ENCODE data around the gene CUBN. TPM values are rescaled to one million over a fixed set of nuclear protein-coding genes. Genes with fewer than 3 reads are reported as not detected.

Gene CUBN
- total and polyA plus RNA-seq, 9 of the 15 experiments (the other 6 are each of a cell fraction or from before 2014, with no cell fraction given), result 0.04 to 0.33 (median 0.09) TPM

- TF ChIP-seq ZNF277 (CRISPR knock-in tag; IDR thresholded peaks at IDR 0.05; ENCODE audit: borderline replicate concordance), result no peak
- TF ChIP-seq TAF7 (tag; IDR thresholded peaks at IDR 0.05), result no peak
Observed at GRCh38 chr10:16863766-16864165, 265.8 kb downstream of the CUBN start (continued).

DNA sequence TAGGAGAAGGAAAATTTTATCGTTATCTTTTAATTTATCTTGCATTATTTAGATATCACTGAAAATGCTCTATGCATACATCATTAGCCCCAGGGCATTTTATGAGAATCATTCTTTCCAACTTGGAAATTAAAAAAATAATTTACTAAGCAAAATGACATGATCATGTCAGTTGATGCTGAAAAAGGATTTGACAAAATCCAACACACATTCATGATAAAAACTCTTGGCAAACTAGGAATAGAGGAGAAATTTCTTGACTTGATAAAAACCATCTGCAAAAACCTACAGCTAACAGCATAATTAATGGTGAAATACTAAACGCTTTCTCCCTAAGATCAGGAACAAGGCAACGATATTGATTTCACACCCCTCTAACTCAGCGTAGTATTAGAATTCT is 272.2 kb downstream of the CUBN start:
- H3K4me2 ChIP-seq (ENCODE audit: insufficient read depth, low read length), result no peak overlapping the region
- H3K9ac ChIP-seq (ENCODE audit: insufficient read depth in 1 of 2, low read depth in 2 of 2, low read length in 2 of 2), result no peak overlapping the region
- no peaks in the 10 kb centered on the region for H3K4me1 ChIP-seq (replicated peaks in 1 of 2; ENCODE audit: control insufficient read depth in 2 of 2, insufficient read depth in 2 of 2, low read length in 2 of 2)
- no peak overlapping the region for H3K27ac ChIP-seq (ENCODE audit: extremely low read depth, low read depth, low read length)
- no peaks in the 10 kb centered on the region for H3K9me1 ChIP-seq (ENCODE audit: control insufficient read depth, insufficient read depth, low read length)
- no peak overlapping the region for H3K4me3 ChIP-seq
- intact Hi-C loops (cut with micrococcal nuclease), result no loop called here
- H3K27me3 ChIP-seq (ENCODE audit: control insufficient read depth in 2 of 2, insufficient read depth in 2 of 2, low read length in 2 of 2), result 0 out of 5 replicates have a peak, but pooled peaks cover 0 to 3% of the 10 kb centered on the region in 2 experiments
- 29% methylated on average over 4 of the region's 4 CpGs for WGBS (ENCODE audit: insufficient coverage, low coverage, missing lambda C conversion rate)
- ATAC-seq (no peak), DNase-seq (ENCODE audit: extremely low read depth in 1 of 4, low spot score in 3 of 4) (no peak), FAIRE-seq (no peak)
- H3K36me3 ChIP-seq (ENCODE audit: control insufficient read depth, insufficient read depth, low read length), result no peaks in the 10 kb centered on the region
- no peaks in the 10 kb centered on the region for H4K20me1 ChIP-seq (replicated peaks; ENCODE audit: control insufficient read depth, insufficient read depth, low read length)
- H3K79me2 ChIP-seq (ENCODE audit: control insufficient read depth, insufficient read depth, low read length), result no peaks in the 10 kb centered on the region
- ChIA-PET POLR2A (no interaction called here), CTCF (ENCODE audit: low intra/inter-chr PET ratio) (no interaction called here)
- no TSS peak for BruUV-seq (replicated peaks)
- in situ Hi-C loops (cut with MboI), result no loop called here
- no peak overlapping the region for H2AFZ ChIP-seq (ENCODE audit: low read depth, low read length)
- H3K9me3 ChIP-seq (replicated peaks; ENCODE audit: control insufficient read depth, insufficient read depth, low read depth, low read length), result no peaks in the 10 kb centered on the region
- no peak for TF ChIP-seq ZKSCAN1 (IDR thresholded peaks at IDR 0.05; ENCODE audit: low read depth, low read length)
- no peak for TF ChIP-seq TOE1 (IDR thresholded peaks at IDR 0.05; ENCODE audit: borderline replicate concordance)
- no peak for TF ChIP-seq TOE1 (CRISPR knock-in tag; IDR thresholded peaks at IDR 0.05; ENCODE audit: borderline replicate concordance, low read depth)
- TF ChIP-seq, protein P1, sequence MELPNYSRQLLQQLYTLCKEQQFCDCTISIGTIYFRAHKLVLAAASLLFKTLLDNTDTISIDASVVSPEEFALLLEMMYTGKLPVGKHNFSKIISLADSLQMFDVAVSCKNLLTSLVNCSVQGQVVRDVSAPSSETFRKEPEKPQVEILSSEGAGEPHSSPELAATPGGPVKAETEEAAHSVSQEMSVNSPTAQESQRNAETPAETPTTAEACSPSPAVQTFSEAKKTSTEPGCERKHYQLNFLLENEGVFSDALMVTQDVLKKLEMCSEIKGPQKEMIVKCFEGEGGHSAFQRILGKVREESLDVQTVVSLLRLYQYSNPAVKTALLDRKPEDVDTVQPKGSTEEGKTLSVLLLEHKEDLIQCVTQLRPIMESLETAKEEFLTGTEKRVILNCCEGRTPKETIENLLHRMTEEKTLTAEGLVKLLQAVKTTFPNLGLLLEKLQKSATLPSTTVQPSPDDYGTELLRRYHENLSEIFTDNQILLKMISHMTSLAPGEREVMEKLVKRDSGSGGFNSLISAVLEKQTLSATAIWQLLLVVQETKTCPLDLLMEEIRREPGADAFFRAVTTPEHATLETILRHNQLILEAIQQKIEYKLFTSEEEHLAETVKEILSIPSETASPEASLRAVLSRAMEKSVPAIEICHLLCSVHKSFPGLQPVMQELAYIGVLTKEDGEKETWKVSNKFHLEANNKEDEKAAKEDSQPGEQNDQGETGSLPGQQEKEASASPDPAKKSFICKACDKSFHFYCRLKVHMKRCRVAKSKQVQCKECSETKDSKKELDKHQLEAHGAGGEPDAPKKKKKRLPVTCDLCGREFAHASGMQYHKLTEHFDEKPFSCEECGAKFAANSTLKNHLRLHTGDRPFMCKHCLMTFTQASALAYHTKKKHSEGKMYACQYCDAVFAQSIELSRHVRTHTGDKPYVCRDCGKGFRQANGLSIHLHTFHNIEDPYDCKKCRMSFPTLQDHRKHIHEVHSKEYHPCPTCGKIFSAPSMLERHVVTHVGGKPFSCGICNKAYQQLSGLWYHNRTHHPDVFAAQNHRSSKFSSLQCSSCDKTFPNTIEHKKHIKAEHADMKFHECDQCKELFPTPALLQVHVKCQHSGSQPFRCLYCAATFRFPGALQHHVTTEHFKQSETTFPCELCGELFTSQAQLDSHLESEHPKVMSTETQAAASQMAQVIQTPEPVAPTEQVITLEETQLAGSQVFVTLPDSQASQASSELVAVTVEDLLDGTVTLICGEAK (IDR thresholded peaks at IDR 0.05), result no peak
- TF ChIP-seq, protein P1 (CRISPR knock-in tag; IDR thresholded peaks at IDR 0.05), result no peak
- no peak for TF ChIP-seq ZNF184 (CRISPR knock-in tag; IDR thresholded peaks at IDR 0.05)
- no peak for TF ChIP-seq NRF1 (conservative IDR thresholded peaks at IDR 0.05 in 1 of 2, IDR thresholded peaks at IDR 0.05 in 1 of 2)
- TF ChIP-seq RB1 (IDR thresholded peaks at IDR 0.05; ENCODE audit: low read depth), result no peak
- no peak for TF ChIP-seq ILK (tag; IDR thresholded peaks at IDR 0.05; ENCODE audit: borderline replicate concordance, low read depth)

All from K562 (cell line).